Mammary microvascular endothelial cell (primary cell): ENCODE measurements around the gene CHFR. TPM values are rescaled to one million over a fixed set of nuclear protein-coding genes. Genes with fewer than 3 reads are reported as not detected.

Experiments used
- total RNA-seq: library from RNA; depleted of rRNA; stranded (reverse); fragments of >200 nt; gene quantifications from 2 replicates; pipeline ENCODE4 v1.2.3, GENCODE V29; 2015

Gene CHFR
- 35.4 and 38.8 TPM in 2 replicates for total RNA-seq

GRCh38 chr12:132887513-132888351 is at the start of gene CHFR:
Gene CHFR, minus strand, starts transcription at chr12:132887605. Its CDS starts 277 bp downstream, at chr12:132887328.

GRCh38 chr12:132828706-132829534 is 58.5 kb downstream of the CHFR start, which contains the start of gene GOLGA3:
Gene GOLGA3, minus strand, starts transcription at chr12:132828869. Its CDS starts 6,741 bp downstream, at chr12:132822128.

Other genes with a start within 250 kb of the CHFR start
- 15.5 and 21.3 TPM in 2 replicates for gene POLE, start 200.3 kb downstream of the CHFR start, total RNA-seq
- gene PXMP2, start 200.0 kb downstream of the CHFR start, total RNA-seq = 39.2 and 40.0 TPM in 2 replicates
- gene PGAM5, start 176.8 kb downstream of the CHFR start, total RNA-seq = 39.7 and 54.0 TPM in 2 replicates
- 42.8 and 47.4 TPM in 2 replicates for gene ANKLE2, start 125.8 kb downstream of the CHFR start, total RNA-seq
- 67.8 and 68.2 TPM in 2 replicates for gene GOLGA3, start 58.7 kb downstream of the CHFR start, total RNA-seq
- 1.3 and 1.5 TPM in 2 replicates for gene ZNF605, start 68.7 kb upstream of the CHFR start, total RNA-seq
- gene ZNF26, start 98.8 kb upstream of the CHFR start, total RNA-seq = 3.0 and 3.9 TPM in 2 replicates
- gene ZNF84, start 149.9 kb upstream of the CHFR start, total RNA-seq = 12.1 and 12.9 TPM in 2 replicates
- 8.1 and 9.9 TPM in 2 replicates for gene ZNF140, start 193.3 kb upstream of the CHFR start, total RNA-seq
- gene ZNF891, start 242.7 kb upstream of the CHFR start, total RNA-seq = 0.13 and 0.30 TPM in 2 replicates
- 2.3 and 3.0 TPM in 2 replicates for gene ZNF10, start 243.0 kb upstream of the CHFR start, total RNA-seq